ENCODE data around the gene DPP3.
A peak's percentile ranks its signal among the peaks of the same experiment; 100 is the strongest.
"Not testable (repeated sequence)": the region's sequence is repeated elsewhere in the genome, so short reads cannot be mapped to it uniquely, and the experiment has no call there.

The DPP3 gene

GRCh38 chr11:66480117-66480938 is at the start of gene DPP3:
Gene DPP3, plus strand, starts transcription at chr11:66480434. Its CDS starts 1,767 bp downstream, at chr11:66482201.
- DNase-seq = peak; percentile 97 to 98

- not testable (repeated sequence) for DNase-seq
Observed at GRCh38 chr11:66431287-66431686, 48.9 kb upstream of the DPP3 start.

- DNase-seq = not testable (repeated sequence)
Observed at GRCh38 chr11:66431871-66432329, 48.3 kb upstream of the DPP3 start.

GRCh38 chr11:66432597-66432996 is 47.6 kb upstream of the DPP3 start:
- no peak for DNase-seq

- peak in 1 of 2 experiments; percentile 23 for DNase-seq
Observed at GRCh38 chr11:66437979-66438503, 42.2 kb upstream of the DPP3 start.

- DNase-seq = peak; percentile 94
Observed at GRCh38 chr11:66438504-66439466, 41.4 kb upstream of the DPP3 start, which contains the start of gene MRPL11. Gene MRPL11, minus strand, starts transcription at chr11:66438848. Its CDS starts 94 bp downstream, at chr11:66438754.

GRCh38 chr11:66440101-66440939 is 39.9 kb upstream of the DPP3 start:
- DNase-seq = not testable (repeated sequence)

- DNase-seq = not testable (repeated sequence)
Observed at GRCh38 chr11:66440940-66441282, 39.3 kb upstream of the DPP3 start.

- no peak for DNase-seq
Observed at GRCh38 chr11:66443602-66444001, 36.6 kb upstream of the DPP3 start.

GRCh38 chr11:66447012-66447411 is 33.2 kb upstream of the DPP3 start:
- no peak for DNase-seq

- no peak for DNase-seq
Observed at GRCh38 chr11:66448523-66448922, 31.7 kb upstream of the DPP3 start.

GRCh38 chr11:66450560-66450959 is 29.7 kb upstream of the DPP3 start:
- DNase-seq = no peak

- DNase-seq = no peak
Observed at GRCh38 chr11:66451663-66452062, 28.6 kb upstream of the DPP3 start.

- no peak for DNase-seq
Observed at GRCh38 chr11:66454247-66454646, 26.0 kb upstream of the DPP3 start.

GRCh38 chr11:66454828-66455227 is 25.4 kb upstream of the DPP3 start:
- DNase-seq = no peak

GRCh38 chr11:66457826-66458225 is 22.4 kb upstream of the DPP3 start:
- DNase-seq = no peak

GRCh38 chr11:66459138-66459778 is 21.0 kb upstream of the DPP3 start:
- DNase-seq = peak in 1 of 2 experiments; percentile 41

- no peak for DNase-seq
Observed at GRCh38 chr11:66462010-66462409, 18.2 kb upstream of the DPP3 start.

GRCh38 chr11:66462911-66463310 is 17.3 kb upstream of the DPP3 start:
- DNase-seq = no peak

GRCh38 chr11:66464116-66464515 is 16.1 kb upstream of the DPP3 start:
- DNase-seq = not testable (repeated sequence)

- no peak for DNase-seq
Observed at GRCh38 chr11:66464916-66465315, 15.3 kb upstream of the DPP3 start.

Data from activated T-cell treated with anti-CD3 and anti-CD28 coated beads, Interleukin-2, amount 50 U/mL, for 48 hours (primary cell).